HG03095 (cell line): Measurements from ENCODE around the gene MICOS13.
"Not testable (repeated sequence)": the region's sequence is repeated elsewhere in the genome, so short reads cannot be mapped to it uniquely, and the experiment has no call there.

Experiments used
- ATAC-seq: cut with Tn5 transposase; IDR thresholded peaks from one replicate; pipeline ENCODE4 v1.9.1; 2021; ENCODE audit warnings: moderate library complexity; ENCODE audit not compliant: unreplicated experiment

MICOS13 gene

DNA sequence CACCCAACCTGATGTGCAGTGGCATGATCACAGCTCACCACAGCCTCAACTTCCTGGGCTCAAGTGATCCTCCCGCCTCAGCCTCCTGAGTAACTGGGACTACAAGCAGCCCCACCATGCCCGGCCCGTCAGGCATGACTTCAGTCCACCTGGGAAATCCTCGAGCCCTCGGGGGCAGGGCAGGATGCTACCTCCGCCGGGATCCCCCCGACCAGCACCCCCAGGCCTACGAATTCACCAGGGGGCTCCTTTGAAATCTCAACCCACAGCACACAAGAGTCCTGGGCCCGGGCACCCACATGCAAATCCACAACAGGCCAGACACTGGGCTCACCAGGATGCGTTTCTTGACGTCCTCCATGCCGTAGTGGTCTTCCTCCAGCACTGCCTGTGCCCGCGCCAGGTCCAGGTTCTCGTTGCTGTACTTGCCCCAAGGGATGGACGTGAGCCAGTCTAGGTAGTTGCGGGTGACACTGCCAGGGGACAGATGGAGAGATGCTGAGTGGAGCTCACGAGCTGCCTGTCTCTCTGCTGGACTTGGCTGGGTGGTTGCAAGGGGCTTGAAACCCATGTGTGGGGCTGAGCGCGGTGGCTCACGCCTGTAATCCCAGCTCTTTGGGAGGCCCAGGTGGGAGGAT lies 20.3 kb upstream of the MICOS13 start:
- ATAC-seq, result no peak

DNA sequence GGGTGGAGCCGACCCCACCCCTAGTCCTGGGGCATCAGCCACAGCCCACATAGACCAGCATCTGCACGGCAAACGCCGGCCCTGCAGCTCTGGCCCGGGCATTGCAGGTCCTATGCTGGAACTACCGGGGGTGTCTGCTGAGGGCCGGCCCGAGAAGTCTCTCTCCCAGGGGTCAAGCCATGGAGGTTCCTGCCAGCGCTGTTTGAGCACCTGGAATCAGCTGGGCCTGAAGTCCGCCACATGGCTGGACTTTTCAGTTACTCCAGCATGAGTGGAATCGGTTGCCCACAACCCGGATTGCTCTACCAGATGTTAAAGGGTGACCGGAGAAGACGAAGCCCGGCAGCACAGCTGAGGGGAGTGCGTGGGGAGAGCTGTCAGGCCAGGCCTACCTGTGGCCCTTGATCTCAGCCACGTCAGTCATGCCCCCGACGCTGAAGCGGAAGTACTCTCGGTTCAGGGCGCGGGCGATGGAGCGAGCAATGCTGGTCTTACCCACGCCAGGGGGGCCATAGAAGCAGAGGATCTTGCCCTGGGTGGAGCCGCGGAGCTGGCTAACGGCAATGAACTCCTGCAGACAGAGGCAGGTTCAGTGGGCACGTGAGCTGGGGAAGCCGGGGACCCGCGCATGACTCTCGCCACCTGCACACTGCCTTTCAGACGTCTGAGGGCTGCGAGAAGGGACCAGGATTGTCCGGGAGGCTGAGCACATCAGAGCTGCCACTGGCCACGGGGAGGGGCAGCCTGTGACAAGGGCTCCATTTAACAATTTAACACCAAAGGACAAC lies 18.5 kb upstream of the MICOS13 start:
- no peak for ATAC-seq

DNA sequence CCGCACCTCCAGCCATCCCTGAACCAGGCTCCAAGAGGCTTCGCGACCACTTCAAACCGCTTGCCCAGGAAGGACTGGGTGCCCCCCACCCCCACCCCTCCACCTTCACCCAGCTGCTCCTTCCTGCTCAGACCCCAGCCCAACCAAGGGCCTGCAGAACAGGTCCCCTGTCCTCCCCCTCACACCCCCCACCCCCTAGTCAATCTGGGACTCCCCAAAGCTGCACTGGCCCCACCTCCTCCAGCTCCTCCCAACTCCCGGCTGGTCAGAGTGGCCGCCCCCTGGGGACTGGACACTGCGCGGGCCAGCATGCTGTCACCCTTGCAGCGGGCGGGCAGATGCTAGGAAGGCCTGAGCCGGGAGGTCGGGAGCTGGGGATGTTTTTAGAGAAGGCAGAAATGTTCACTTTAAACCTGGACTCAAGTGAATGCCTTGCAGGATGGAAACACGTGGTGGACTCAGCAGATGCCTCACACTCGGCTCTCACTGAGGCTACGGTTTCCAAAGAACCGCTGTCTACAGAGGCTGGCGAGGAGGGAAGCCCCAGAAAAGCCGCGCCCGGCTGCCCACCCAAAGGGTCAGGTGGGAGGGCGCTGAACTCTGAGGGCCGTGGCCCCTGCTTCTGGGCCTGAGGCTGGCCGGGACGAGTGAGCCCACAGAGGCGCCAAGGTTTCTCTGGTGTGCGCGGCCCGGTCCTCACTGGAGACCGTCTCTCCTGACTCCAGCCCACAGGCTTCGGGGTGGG lies 17.7 kb upstream of the MICOS13 start:
- ATAC-seq, result no peak

DNA sequence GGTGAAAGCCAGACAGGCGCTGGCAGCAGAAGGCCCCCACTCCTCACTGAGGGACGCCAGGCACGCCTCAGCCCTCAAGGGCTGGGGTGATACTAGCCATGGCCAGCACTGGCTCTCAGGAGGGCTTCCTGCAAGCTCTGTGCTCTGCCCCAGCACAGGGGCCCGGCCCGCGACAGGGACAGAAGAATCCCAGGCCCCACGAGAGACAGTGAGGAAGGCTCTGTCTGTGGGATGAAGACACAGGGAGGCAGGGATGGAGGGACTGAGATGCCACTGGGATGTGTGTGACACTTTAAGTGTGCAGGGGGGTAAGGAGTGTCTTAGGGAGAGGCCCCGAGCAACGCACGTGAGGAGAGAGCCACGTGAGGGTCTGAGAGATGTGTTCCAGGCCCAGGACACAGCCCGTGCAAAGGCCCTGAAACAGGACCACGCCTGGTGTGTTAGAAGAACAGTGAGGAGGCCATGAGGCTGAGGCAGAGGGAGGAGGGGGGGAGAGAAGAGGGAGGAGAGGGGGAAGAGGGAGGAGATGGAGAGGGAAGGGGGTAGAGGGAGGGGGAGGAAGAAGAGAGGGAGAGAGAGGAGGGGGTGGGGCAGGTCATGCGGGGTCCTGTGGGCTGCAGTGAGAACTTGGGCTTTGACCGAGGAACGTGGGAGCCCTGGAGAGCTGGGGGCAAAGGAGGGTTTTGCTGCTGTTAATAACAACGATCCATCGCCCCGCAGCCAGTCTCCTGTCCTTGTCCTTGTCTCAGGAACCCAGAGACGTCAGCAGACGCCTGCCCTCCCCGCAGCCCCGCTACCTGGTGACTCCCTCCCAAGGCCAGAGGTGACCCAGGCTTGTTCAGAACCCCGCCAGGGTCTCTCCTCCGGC lies 16.9 kb upstream of the MICOS13 start:
- ATAC-seq, result no peak

DNA sequence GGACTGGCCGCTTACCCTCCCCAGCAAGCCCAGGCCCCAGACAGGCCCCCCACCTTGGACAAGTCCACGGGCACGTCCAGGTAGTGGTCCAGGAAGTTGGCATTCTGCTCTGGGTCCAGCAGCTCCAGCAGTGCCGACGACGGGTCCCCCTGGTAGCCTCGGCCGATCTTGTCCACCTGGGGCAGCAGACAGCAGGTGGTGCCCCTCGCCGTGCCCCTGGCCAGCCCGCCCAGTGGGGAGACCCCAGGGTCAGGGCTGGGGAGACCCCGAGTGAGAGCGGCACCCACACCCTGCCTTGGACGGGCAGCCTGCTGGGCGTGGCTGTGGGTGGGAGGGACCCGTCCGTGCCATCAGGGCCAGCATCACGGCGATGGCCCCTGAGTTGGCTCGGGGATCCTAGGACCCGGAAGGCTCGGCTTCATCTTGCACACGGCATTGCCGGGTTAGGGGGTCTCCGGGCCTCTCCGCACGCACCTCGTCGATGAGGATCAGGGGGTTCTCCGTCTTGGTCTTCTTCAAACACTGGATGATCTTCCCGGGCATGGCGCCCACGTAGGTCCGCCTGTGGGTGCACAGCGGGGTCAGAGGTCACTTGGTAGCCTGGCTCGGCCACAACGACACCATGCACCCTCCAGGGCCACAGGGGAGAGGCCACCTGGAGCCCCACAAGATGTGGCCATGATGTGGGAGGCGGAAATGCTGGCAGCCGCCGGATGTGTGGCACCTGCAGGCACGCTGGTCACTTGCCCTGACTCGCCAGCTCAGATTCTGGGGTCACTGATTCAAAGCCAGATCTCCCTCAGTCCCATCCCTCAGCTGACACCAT lies 16.1 kb upstream of the MICOS13 start:
- no peak for ATAC-seq

DNA sequence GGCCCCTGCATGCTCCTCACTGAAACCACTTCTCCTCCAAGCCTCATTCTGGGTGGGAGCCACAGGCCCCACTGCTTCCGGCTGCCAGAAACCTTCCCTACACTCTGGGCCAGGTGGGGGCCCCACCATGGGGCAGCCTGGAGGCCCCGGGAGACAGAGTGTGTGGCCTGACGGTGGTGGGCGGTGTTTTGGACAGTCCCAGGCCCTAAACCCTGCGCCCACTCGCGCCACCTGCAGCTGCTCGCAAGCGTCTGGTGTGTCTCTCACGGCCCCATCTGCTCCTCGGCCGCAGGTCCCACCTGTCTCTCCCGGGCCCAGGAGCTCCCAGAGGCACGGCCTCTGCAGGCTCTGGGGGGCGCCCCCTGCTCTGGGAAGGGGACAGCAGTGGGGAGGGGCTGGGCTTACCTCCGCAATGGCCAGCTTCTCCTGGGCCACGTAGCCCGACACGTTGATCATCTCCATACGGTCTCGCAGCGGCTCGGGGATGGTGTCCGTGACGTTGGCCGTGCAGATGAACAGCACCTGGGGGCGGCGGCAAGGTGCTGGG lies 15.4 kb upstream of the MICOS13 start:
- ATAC-seq, result no peak

DNA sequence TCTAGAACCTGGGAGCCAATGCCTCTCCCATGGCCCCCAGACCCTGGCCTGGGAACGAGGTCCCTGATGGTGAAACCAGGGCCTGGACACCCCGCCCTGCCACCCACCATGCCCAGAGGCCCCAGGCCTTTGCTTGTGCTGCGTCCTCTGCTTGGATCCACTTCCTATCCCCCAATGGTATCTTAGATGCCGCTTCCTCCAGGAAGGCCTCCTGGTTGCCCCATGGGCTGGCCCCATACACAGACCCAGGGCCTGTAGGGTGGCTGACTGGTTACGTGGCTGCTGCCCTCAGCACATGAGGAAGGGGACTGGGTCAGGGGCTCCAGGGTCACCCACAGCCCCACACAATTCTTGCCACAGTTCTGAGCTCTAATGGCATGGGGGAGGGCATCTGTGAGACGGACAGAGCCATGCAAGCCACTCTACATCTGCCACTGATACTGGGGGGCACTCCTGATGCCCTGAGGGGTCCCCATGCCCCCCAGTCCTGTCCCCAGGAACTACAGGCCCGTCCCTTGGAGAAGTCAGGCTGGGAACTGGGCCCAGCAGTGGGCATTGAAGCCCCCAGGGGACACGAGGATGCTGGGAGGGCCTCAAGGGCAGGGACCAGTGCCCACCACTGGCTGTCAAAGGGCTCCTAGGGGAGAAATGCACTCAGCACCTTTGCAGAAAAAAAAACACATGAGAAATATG lies 14.8 kb upstream of the MICOS13 start:
- no peak for ATAC-seq

DNA sequence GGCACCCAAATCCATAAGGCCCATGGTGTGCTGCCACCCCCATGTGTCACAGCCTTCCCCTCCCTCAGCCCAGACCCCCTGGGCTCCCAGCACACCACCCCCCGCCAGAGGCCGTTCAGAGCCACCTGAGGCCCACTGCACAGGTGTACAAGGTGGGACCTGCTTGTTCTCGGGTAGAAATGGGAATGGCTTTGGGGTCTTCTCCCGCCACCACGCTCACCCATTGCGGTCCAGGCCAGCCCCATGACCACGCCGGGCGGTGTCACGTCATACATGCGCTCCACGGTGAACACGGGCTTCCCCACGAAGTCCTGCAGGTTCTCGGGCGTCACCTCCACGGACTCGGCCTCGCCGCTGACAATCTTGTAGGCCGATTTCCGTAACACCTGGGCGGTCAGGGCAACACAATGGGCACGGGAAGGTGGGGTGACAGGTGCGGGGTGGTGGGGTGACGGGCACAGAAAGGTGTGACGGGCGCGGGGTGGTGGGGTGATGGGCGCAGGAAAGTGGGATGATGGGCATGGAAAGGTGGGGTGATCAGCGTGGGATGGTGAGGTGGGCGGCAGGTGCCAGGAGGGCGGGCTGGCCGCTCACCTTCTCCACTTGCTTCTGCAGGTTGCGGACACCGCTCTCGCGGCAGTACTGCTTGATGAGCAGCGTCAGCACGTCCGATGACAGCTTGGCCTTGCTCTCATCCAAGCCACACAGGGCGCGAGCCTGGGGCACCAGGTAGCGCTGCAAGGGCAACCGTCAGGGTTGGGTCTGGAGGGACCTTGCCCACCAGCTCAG lies 14.0 kb upstream of the MICOS13 start:
- no peak for ATAC-seq

DNA sequence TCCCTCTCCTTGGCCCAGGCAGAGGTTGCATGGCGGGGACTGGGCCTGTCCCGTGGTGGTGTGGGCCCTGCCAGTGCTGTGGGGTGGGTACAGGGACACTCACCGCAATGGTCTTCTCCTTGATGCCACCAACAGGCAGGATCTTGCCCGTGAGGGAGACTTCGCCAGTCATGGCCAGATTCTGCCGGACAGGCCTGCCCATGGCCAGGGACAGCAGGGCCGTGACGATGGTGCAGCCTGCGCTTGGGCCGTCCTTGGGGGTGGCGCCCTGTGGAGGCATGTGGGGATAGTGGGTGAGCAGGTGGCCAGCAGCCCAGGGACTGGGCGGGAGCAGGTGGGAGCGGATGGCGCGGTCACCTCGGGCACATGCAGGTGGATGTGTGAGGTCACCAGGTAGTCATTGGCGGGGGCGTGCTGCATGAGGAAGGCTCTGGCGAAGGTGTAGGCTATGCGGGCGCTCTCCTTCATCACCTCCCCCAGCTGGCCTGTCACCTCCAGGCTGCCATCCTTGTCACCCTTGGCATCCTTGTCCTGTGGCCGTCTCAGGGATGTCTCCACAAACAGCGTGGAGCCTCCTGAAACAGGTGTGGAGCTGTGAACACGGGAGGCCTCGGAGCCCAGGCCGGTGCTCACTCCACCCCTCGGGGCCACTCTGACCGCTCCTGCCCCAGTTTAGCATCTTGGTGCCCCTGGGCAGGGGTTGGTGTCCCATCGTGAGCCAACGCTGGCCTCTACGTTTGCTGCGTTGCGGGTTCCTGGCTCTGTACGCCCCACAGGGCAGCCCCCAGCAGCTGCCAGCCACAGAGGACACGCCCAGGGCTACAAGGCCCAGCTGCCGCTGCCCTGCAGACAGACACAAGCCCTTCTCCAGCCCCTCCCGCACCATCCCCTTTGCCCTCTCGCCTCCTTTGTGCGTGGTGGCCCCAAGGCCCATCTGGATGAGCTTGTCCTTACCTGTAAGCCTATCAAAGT lies 13.2 kb upstream of the MICOS13 start:
- ATAC-seq, result no peak

DNA sequence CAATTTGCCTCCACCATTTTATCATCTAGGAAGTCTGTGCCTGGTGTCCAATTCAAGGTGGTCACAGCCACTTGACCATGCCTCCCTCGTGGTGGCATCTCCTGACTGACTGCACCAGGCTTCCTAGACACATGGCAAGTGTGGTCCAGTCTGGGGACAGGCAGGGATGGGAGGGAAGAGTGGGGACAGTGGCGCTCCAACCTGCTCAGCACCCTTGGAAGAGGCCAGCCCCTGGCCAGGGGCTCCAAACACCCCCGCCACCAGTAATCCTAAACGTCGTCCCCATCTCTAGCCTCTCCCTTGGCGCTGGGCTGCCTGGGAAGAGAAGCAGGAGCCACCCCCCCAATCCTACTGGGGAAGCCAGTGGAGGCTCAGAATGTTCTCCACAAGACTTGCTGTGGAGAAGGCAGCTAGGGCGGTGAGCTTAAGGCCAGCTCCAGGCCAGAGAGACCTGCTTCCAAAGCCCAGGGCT lies 12.4 kb upstream of the MICOS13 start:
- ATAC-seq, result no peak

DNA sequence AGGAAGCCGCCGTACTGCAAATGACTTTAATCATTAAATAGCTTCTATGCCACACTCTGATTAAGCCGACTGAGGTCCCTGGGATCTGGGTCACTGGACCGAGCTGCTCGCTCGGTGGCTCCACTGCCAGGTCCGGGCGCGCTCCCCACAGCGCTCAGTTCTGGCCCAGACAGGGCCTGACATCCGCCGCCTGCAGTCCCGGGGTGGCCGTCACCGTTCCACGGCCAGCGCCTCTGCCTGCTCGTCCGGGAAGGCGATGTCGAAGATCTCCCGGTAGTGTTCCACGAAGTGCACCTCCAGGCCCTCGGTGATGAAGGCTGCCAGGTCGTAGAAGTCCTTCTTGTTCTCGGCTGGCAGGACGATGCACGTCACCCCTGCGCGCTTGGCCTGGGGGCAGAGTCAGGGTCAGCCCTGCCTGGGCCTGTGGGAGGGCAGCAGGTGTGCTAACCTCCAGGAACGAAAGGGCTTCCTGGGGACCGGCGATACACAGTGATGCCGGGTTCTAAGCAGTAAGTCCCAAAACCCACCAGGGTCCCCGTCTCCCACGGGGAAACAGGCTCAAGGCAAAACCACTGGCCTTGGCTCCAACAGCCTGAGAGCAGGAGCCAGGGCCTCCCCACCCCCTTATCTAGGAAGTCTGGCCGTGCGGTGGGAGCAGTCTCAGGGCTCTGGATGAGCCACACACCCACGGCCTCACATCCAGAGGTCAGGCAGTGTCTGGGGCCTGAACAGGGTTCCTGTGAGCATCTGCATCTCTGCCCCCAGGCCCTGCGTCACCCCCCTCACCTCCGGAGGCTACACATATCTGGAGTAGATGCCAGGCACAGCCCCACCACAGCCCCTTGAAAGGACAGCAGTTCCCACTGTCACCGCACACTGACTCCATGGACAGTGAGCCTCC lies 11.8 kb upstream of the MICOS13 start:
- no peak for ATAC-seq

DNA sequence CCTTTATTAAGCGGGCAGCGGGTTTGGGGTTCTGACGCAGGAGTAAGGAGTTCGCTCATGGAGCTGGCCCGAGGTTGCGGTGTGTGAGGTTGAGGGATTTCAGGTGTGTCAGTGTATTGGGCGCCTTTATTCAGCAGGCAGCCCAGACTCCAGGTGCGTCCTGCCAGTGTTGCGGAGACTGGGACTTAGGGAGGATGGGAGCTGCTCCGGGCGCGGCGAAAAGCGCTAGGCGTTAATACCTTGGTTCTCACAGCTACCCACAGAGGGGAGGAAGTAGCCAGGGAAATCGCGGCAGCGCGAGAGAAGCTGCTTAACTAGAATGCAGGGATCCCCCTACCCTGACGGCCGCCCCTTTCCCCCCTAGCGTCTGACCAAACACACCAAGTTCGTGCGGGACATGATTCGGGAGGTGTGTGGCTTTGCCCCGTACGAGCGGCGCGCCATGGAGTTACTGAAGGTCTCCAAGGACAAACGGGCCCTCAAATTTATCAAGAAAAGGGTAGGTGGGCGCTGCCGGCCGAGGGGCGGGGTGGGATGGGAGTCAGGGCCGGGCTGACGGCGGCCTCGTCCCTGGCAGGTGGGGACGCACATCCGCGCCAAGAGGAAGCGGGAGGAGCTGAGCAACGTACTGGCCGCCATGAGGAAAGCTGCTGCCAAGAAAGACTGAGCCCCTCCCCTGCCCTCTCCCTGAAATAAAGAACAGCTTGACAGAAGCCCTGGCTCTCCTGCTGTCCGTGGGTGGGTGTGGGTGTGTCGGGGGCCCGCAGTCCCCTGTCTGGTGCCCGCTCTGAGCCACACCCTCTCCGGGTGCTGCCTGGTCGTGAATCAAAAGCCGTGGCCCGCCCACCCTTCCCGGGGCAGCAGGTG lies 10.9 kb upstream of the MICOS13 start:
- no peak for ATAC-seq

DNA sequence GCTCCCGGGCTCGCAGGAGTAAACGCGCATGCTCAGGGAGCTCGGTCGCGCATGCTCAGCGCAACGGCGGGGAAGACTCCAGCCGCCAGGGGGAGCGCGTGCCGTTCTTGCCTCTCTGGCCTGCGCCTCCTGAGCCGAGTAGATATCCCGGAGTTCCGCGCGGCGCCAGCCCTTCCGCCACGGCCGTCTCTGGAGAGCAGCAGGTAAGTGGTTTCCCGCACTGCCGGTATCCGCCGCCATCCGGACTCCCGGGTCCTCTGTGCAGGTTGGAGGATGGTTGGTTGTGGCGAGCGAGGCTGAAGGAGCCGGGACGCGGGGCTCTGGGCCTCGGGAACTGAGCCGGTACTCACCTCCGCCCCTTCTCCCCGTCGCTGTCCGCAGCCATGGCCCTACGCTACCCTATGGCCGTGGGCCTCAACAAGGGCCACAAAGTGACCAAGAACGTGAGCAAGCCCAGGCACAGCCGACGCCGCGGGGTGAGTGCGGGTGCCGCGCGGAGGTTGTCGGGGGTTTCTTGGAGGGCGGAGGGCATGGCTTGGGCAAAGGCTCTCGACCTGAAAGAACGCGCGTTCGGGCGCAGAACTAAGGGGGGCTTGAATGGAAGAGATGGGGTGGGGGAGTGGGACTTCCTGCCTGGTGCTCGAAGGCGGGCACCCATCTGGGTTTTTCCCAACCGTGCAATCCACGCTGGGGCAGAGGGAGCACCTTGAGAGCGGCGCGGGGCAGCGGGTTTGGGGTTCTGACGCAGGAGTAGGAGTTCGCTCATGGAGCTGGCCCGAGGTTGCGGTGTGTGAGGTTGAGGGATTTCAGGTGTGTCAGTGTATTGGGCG lies 10.0 kb upstream of the MICOS13 start, which contains the start of gene RPL36:
Gene RPL36 (plus strand): TSS at position 171 of the 830 bp plus-strand sequence. CDS start 213 bp downstream, at position 384.
- ATAC-seq, result peak; percentile 36

DNA sequence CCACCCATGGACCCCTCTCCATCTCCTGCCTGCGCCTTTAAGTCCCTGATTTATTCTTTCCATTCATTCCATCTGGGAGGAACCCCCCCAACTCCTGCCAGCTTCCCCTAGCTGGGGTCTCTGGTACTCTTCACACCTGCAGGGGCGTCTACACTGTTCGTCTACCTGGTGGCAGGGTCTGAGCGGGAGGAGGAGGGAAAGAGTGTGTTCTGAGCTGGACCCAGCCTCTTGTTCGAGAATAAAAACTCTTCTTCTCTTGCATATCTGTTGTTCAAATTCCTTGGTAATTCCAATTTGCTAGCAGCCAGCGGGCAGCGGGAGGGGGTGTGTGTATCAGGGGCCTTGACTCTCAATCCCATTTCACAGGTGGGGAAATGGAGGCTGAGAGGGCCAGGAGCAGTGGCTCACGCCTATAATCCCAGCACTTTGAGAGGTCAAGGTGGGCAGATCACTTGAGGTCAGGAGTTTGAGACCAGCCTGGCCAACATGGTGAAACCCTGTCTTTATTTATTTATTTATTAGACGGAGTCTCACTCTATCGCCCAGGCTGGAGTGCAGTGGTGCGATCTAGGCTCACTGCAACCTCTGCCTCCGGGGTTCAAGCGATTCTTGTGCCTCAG lies 8.1 kb upstream of the MICOS13 start:
- not testable (repeated sequence) for ATAC-seq
